HepG2 (cell line): ENCODE results near the gene CD93. TPM values are rescaled to one million over a fixed set of nuclear protein-coding genes. Genes with fewer than 3 reads are reported as not detected.

Source experiments
- ATAC-seq: fragments of 200-7000 bp; cut with Tn5 transposase; 3 replicates; pipeline ENCODE4 v1.9.1; 2020; ENCODE audit warnings: mild to moderate bottlenecking, moderate library complexity
- BruUV-seq: library from RNA; stranded (reverse); fragments of 400-500 nt; replicated peaks from 2 replicates; lab custom pipeline; 2021; lab: Mats Ljungman, UMichigan
- CTCF ChIA-PET: fragments of 300-600 bp; formaldehyde crosslinking; extraction: SDS; loops from one replicate; lab custom pipeline; 2021; ENCODE audit warnings: low total read pairs, inconsistent platforms, low intra/inter-chr PET ratio; lab: Yijun Ruan, JAX
- POLR2A ChIA-PET: fragments of 350-600 bp; sonication (Branson Sonifier 250); formaldehyde crosslinking; loops from one replicate; lab custom pipeline; 2020; ENCODE audit warnings: antibody characterized with exemption, inconsistent platforms; lab: Yijun Ruan, JAX
- DNase-seq: peaks from one replicate; pipeline ENCODE4 v3.0.0-alpha.2; 2015; ENCODE audit warnings: low spot score
- FAIRE-seq: peaks from 3 replicates; lab custom pipeline; 2011; peaks lifted over from hg19 to GRCh38; lab: Jason Lieb, UNC
- H2AFZ ChIP-seq: one replicate; pipeline ENCODE4 v1.6.1; 2011; ENCODE audit warnings: low read length, inconsistent platforms
- H3K27ac ChIP-seq: fragments of 300-600 bp; 3 replicates; pipeline ENCODE4 v1.8.0; 2011; ENCODE audit warnings: mixed run types, mild to moderate bottlenecking, mixed read lengths, low read length, inconsistent platforms; ENCODE audit not compliant: insufficient read depth; ENCODE audit errors: extremely low read length
- H3K27me3 ChIP-seq, 2 experiments: fragments of 200-600 bp in 1 of 2; 2 replicates in 1 of 2; 3 replicates in 1 of 2; pipeline versions ENCODE4 v1.6.0 to v1.8.0; 2011; ENCODE audit warnings: low read length in 2 of 2, mild to moderate bottlenecking in 2 of 2, moderate library complexity in 2 of 2, inconsistent platforms in 1 of 2; ENCODE audit not compliant: insufficient read depth in 2 of 2, control insufficient read depth in 1 of 2
- H3K36me3 ChIP-seq, 2 experiments: fragments of 200-600 bp in 1 of 2; replicated peaks in 1 of 2; 2 replicates in 1 of 2; 3 replicates in 1 of 2; pipeline versions ENCODE4 v1.5.1 to v1.8.0; 2011; ENCODE audit warnings: low read length in 2 of 2, inconsistent platforms in 1 of 2; ENCODE audit not compliant: insufficient read depth in 2 of 2, control insufficient read depth in 1 of 2
- H3K4me1 ChIP-seq: 2 replicates; pipeline ENCODE4 v1.5.1; 2012; ENCODE audit warnings: low read length, inconsistent platforms; ENCODE audit not compliant: insufficient read depth
- H3K4me2 ChIP-seq: 2 replicates; pipeline ENCODE4 v1.6.0; 2011; ENCODE audit warnings: low read depth, low read length, inconsistent platforms
- H3K4me3 ChIP-seq, 3 experiments: fragments of 200-600 bp in 1 of 3; sonication (generic), shearing (Covaris generic) in 1 of 3; replicated peaks in 1 of 3; 2 replicates each; pipeline ENCODE4 v1.5.1; 2011 to 2016; ENCODE audit warnings: low read length in 3 of 3, inconsistent platforms in 2 of 3, low read depth in 2 of 3, mild to moderate bottlenecking in 2 of 3, control low read depth in 1 of 3, mixed read lengths in 1 of 3; ENCODE audit not compliant: insufficient read depth in 1 of 3
- H3K79me2 ChIP-seq: one replicate; pipeline ENCODE4 v1.6.1; 2011; ENCODE audit warnings: low read length, inconsistent platforms; ENCODE audit not compliant: insufficient read depth
- H3K9ac ChIP-seq: 2 replicates; pipeline ENCODE4 v1.6.0; 2011; ENCODE audit warnings: mild to moderate bottlenecking, low read depth, low read length, inconsistent platforms; ENCODE audit not compliant: insufficient read depth
- H3K9me3 ChIP-seq: 2 replicates; pipeline ENCODE4 v1.5.1; 2012; ENCODE audit warnings: mild to moderate bottlenecking, low read length
- H4K20me1 ChIP-seq: 2 replicates; pipeline ENCODE4 v1.6.0; 2011; ENCODE audit warnings: inconsistent platforms, mild to moderate bottlenecking, low read length, moderate library complexity; ENCODE audit not compliant: insufficient read depth
- FOXO1 ChIP-seq: sonication (generic); formaldehyde crosslinking; IDR thresholded peaks from 2 replicates; pipeline ENCODE4 v1.4.0; 2020; ENCODE audit warnings: missing genetic modification reagents
- IKZF4 ChIP-seq: sonication (generic); formaldehyde crosslinking; IDR thresholded peaks from 2 replicates; pipeline ENCODE4 v1.5.1; 2020; ENCODE audit warnings: borderline replicate concordance, mild to moderate bottlenecking, low read depth, missing genetic modification reagents; ENCODE audit errors: not compliant biosample characterization
- MED13 ChIP-seq: sonication (generic); formaldehyde crosslinking; IDR thresholded peaks from 2 replicates; pipeline ENCODE4 v1.5.0; 2020; ENCODE audit warnings: missing genetic modification reagents
- MTF2 ChIP-seq: sonication (generic); formaldehyde crosslinking; IDR thresholded peaks from 2 replicates; pipeline ENCODE4 v1.5.0; 2020; ENCODE audit warnings: missing genetic modification reagents, borderline replicate concordance
- NCOA1 ChIP-seq: sonication (generic); formaldehyde crosslinking; IDR thresholded peaks from 2 replicates; pipeline ENCODE4 v1.9.0; 2021; ENCODE audit warnings: missing genetic modification reagents
- RBFOX2 ChIP-seq: fragments of 200-400 bp; formaldehyde crosslinking; IDR thresholded peaks from 2 replicates; pipeline ENCODE4 v1.6.1; 2017; ENCODE audit warnings: low read depth, mild to moderate bottlenecking, low read length
- TSC22D2 ChIP-seq: sonication (generic); formaldehyde crosslinking; IDR thresholded peaks from 2 replicates; pipeline ENCODE4 v1.5.1; 2020; ENCODE audit warnings: missing genetic modification reagents, mild to moderate bottlenecking, borderline replicate concordance
- ZNF335 ChIP-seq: sonication (generic); formaldehyde crosslinking; IDR thresholded peaks from 2 replicates; pipeline ENCODE4 v1.4.0; 2020; ENCODE audit warnings: missing genetic modification reagents
- ZNF607 ChIP-seq: sonication (generic); formaldehyde crosslinking; IDR thresholded peaks from 2 replicates; pipeline ENCODE4 v1.5.1; 2020; ENCODE audit warnings: missing genetic modification reagents, mild to moderate bottlenecking, borderline replicate concordance
- WGBS: methylation state at CpG from one replicate; pipeline ENCODE4 v1.1.6; 2017; ENCODE audit warnings: low lambda C conversion rate; 5-methylcytosine and 5-hydroxymethylcytosine counted together
- in situ Hi-C: cut with HindIII; loops from 2 replicates; pipeline ENCODE4 v1.10.0; 2017; ENCODE audit warnings: low pct_unique_long_range_greater_than_20kb; ENCODE audit not compliant: extremely low pct_ligation_motif_present
- intact Hi-C: fragments of 100-400 bp; cut with micrococcal nuclease; formaldehyde crosslinking; loops from one replicate; pipeline ENCODE4 v1.10.0; 2022; ENCODE audit not compliant: unreplicated experiment
- polyA plus RNA-seq, 8 experiments: library from polyadenylated mRNA; depleted of rRNA in 3 of 8; stranded (reverse) in 7 of 8; unstranded in 1 of 8; fragments of >200 nt; fragmentation: Illumina TruSeq in 4 of 8; extraction: Trizol in 4 of 8; gene quantifications; 2 replicates each; pipeline versions ENCODE4 v1.2.1 to v1.2.3, GENCODE V29; 2011 to 2016; ENCODE audit warnings: low read depth in 4 of 8, missing spikeins in 1 of 8, mixed read lengths in 1 of 8; ENCODE audit not compliant: insufficient read depth in 1 of 8
- total RNA-seq, 5 experiments: library from RNA; depleted of rRNA; stranded (reverse); fragments of >200 nt; fragmentation: Illumina TruSeq; extraction: Trizol; gene quantifications; 2 replicates each; pipeline ENCODE4 v1.2.3, GENCODE V29; 2016; ENCODE audit warnings: low read depth in 1 of 5
- TF ChIP-seq, protein P1 (sequence below): sonication (generic); formaldehyde crosslinking; conservative IDR thresholded peaks from 2 replicates; pipeline ENCODE4 v1.4.0; 2020; ENCODE audit warnings: missing genetic modification reagents
- TF ChIP-seq, protein P2 (sequence below): sonication (generic); formaldehyde crosslinking; IDR thresholded peaks from 2 replicates; pipeline ENCODE4 v1.5.0; 2020; ENCODE audit warnings: mild to moderate bottlenecking, missing genetic modification reagents, borderline replicate concordance
- TF ChIP-seq, protein P3 (sequence below): sonication (generic); formaldehyde crosslinking; IDR thresholded peaks from 2 replicates; pipeline ENCODE4 v1.4.0; 2020; ENCODE audit warnings: missing genetic modification reagents

Gene CD93
- total and polyA plus RNA-seq, 2 of the 13 experiments (the other 11 are each of a cell fraction or from before 2014, with no cell fraction given), result not detected

DNA sequence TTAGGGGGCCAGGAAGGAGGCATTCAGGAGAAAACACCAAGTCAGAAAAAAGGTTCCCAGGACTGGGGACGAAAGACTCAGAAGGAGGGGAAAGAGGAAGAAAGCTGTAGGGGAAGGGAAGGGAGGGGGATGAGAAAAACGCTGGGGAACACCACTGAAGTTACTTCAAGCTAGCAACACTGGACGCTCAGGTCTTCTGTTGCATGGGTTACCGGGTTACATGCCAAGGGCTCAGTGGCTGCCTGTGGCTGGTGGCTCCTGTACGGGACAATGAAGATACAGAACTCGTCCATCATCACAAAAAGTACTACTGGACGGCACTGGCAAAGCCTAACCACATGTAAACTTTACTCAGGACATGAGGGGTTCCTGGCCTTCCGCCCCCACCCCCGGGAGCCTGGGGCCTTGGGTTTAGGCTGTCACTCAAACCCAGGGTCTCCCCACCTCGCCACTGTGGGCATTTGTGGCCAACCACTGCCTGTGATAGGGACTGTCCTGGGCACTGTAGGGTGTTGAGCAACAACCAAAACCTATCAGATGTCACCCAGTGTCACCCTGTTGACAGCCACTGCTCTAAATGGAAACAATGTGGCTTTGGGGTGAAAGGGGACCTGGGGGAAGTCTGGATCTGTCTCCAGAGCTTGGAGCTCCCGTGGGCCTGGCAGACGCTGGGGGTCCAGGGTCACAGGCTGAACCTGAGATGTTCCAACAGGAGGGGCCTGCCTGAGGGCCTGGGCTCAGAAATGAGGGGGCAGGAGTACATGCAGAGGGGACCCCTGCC, 40.3 kb upstream of the CD93 start (continued):
- TF ChIP-seq RBFOX2 (no peak), MED13 (no peak), MTF2 (CRISPR knock-in tag) (no peak), TSC22D2 (CRISPR knock-in tag) (no peak), ZNF335 (CRISPR knock-in tag) (no peak), NCOA1 (CRISPR knock-in tag) (no peak)
- TF ChIP-seq, protein P1, sequence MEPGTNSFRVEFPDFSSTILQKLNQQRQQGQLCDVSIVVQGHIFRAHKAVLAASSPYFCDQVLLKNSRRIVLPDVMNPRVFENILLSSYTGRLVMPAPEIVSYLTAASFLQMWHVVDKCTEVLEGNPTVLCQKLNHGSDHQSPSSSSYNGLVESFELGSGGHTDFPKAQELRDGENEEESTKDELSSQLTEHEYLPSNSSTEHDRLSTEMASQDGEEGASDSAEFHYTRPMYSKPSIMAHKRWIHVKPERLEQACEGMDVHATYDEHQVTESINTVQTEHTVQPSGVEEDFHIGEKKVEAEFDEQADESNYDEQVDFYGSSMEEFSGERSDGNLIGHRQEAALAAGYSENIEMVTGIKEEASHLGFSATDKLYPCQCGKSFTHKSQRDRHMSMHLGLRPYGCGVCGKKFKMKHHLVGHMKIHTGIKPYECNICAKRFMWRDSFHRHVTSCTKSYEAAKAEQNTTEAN, result no peak

DNA sequence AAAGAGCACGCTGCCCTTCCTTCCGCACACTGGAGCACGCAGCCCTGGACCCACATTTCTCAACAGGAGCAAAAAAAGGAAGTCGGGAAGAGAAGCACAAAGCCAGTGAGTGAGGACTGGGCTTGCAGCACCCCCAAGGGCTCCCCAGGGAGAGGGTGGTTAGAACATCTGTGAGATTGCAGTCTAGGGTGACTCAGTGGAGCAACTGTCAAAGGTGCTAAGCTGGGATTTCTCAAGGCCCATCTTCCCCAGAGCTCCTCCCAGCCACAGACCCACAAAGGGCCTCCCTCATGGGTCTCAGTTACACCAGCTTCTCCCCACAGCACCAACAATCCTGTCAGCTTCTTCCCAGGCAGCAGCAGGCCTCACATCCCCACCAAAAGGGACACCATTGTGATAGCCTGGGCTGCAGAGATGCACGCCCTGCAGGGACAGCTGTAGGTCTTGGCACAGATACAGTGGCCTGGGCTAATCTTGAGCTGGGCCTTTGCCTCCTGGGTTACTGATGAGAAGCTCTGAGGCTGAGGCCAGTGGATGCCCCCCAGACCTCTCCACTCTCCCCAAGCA, 39.6 kb upstream of the CD93 start:
- no TSS peak for BruUV-seq
- WGBS, result 14% methylated on average over 5 of the region's 5 CpGs
- CTCF ChIA-PET, result no interaction called here
- TF ChIP-seq, protein P2, sequence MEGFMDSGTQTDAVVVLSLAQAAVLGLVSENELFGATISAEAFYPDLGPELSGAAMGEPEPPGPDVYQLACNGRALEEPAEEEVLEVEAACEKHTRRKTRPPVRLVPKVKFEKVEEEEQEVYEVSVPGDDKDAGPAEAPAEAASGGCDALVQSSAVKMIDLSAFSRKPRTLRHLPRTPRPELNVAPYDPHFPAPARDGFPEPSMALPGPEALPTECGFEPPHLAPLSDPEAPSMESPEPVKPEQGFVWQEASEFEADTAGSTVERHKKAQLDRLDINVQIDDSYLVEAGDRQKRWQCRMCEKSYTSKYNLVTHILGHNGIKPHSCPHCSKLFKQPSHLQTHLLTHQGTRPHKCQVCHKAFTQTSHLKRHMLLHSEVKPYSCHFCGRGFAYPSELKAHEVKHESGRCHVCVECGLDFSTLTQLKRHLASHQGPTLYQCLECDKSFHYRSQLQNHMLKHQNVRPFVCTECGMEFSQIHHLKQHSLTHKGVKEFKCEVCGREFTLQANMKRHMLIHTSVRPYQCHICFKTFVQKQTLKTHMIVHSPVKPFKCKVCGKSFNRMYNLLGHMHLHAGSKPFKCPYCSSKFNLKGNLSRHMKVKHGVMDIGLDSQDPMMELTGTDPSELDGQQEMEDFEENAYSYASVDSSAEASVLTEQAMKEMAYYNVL, result no peak
- TF ChIP-seq, protein P3, sequence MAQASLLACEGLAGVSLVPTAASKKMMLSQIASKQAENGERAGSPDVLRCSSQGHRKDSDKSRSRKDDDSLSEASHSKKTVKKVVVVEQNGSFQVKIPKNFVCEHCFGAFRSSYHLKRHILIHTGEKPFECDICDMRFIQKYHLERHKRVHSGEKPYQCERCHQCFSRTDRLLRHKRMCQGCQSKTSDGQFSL, result no peak
- TF ChIP-seq ZNF607 (CRISPR knock-in tag) (no peak), IKZF4 (no peak), FOXO1 (CRISPR knock-in tag) (no peak)

More for the DNA sequence above, 39.6 kb upstream of the CD93 start:
- FAIRE-seq (no peak), ATAC-seq (no peak), DNase-seq (no peak)
- no peak overlapping the region for H3K4me3 ChIP-seq
- H3K36me3 ChIP-seq, result no peaks in the 10 kb centered on the region
- H3K9ac ChIP-seq, result no peak overlapping the region
- no peaks in the 10 kb centered on the region for H3K79me2 ChIP-seq
- no peaks in the 10 kb centered on the region for H3K9me3 ChIP-seq
- POLR2A ChIA-PET, result no interaction called here
- in situ Hi-C loops, result no loop called here
- no peaks in the 10 kb centered on the region for H3K4me1 ChIP-seq
- no peak overlapping the region for H2AFZ ChIP-seq
- H3K4me2 ChIP-seq, result no peak overlapping the region
- no peak overlapping the region for H3K27ac ChIP-seq
- no peaks in the 10 kb centered on the region for H4K20me1 ChIP-seq
- H3K27me3 ChIP-seq, result peaks cover 2 to 5% of the 10 kb centered on the region in 2 experiments; a peak in 3 of 5 replicates
- intact Hi-C loops, result no loop called here
